ENCODE measurements around the gene OOSP3.

- TF ChIP-seq CTCF (IDR thresholded peaks at IDR 0.05) (no peak), POLR2A (IDR thresholded peaks at IDR 0.05; ENCODE audit: low read depth) (no peak), EP300 (IDR thresholded peaks at IDR 0.05) (no peak)
Observed at GRCh38 chr11:59941091-59941490, 62.5 kb downstream of the OOSP3 start.

Measured in esophagus muscularis mucosa (tissue), 4 donors.